Activated CD8-positive, alpha-beta memory T cell treated with anti-CD3 and anti-CD28 coated beads for 24 hours (primary cell): Measurements from ENCODE around the gene ABAT.
"Not testable (repeated sequence)": the region's sequence is repeated elsewhere in the genome, so short reads cannot be mapped to it uniquely, and the experiment has no call there.

Experiments used
- DNase-seq: peaks from one replicate; pipeline ENCODE4 v3.0.0-alpha.2; 2020

Gene ABAT

GRCh38 chr16:8682551-8683259 is 8.3 kb downstream of the ABAT start:
- DNase-seq: no peak

GRCh38 chr16:8683640-8684039 is 9.2 kb downstream of the ABAT start:
- no peak for DNase-seq

GRCh38 chr16:8685617-8686016 is 11.2 kb downstream of the ABAT start:
- DNase-seq: no peak

- no peak for DNase-seq
These were observed 11.7 kb downstream of the ABAT start for GRCh38 chr16:8686031-8686621.

- DNase-seq: no peak
These were observed 12.5 kb downstream of the ABAT start for GRCh38 chr16:8686879-8687278.

- DNase-seq: no peak
These were observed 15.3 kb downstream of the ABAT start for GRCh38 chr16:8689686-8690085.

- DNase-seq: no peak
These were observed 17.3 kb downstream of the ABAT start for GRCh38 chr16:8691728-8692127.

- no peak for DNase-seq
These were observed 20.6 kb downstream of the ABAT start for GRCh38 chr16:8694795-8695728.

- no peak for DNase-seq
These were observed 22.5 kb downstream of the ABAT start for GRCh38 chr16:8696880-8697279.

GRCh38 chr16:8697965-8698364 is 23.5 kb downstream of the ABAT start:
- DNase-seq: no peak

- DNase-seq: no peak
These were observed 29.3 kb downstream of the ABAT start for GRCh38 chr16:8703693-8704092.

GRCh38 chr16:8704098-8704497 is 29.7 kb downstream of the ABAT start:
- no peak for DNase-seq

GRCh38 chr16:8705100-8705822 is 30.8 kb downstream of the ABAT start:
- not testable (repeated sequence) for DNase-seq

- no peak for DNase-seq
These were observed 34.1 kb downstream of the ABAT start for GRCh38 chr16:8708536-8708935.

- DNase-seq: no peak
These were observed 38.4 kb downstream of the ABAT start for GRCh38 chr16:8712589-8713361.

GRCh38 chr16:8713635-8714172 is 39.3 kb downstream of the ABAT start:
- no peak for DNase-seq

GRCh38 chr16:8714174-8714573 is 39.8 kb downstream of the ABAT start:
- no peak for DNase-seq

GRCh38 chr16:8714807-8715206 is 40.4 kb downstream of the ABAT start:
- no peak for DNase-seq

GRCh38 chr16:8716052-8716451 is 41.6 kb downstream of the ABAT start:
- DNase-seq: no peak

GRCh38 chr16:8716592-8716991 is 42.2 kb downstream of the ABAT start:
- no peak for DNase-seq

GRCh38 chr16:8717469-8717868 is 43.1 kb downstream of the ABAT start:
- no peak for DNase-seq

- no peak for DNase-seq
These were observed 43.5 kb downstream of the ABAT start for GRCh38 chr16:8717892-8718415.
